Transverse colon (tissue), 4 donors: ENCODE measurements around the gene NDUFA12. TPM values are rescaled to one million over a fixed set of nuclear protein-coding genes. Genes with fewer than 3 reads are reported as not detected.
"Not testable (repeated sequence)": the region's sequence is repeated elsewhere in the genome, so short reads cannot be mapped to it uniquely, and the experiment has no call there.

Source experiments
- DNase-seq: peaks from one replicate; pipeline ENCODE4 v3.0.0-alpha.2; 2019
- H3K27ac ChIP-seq, 4 donors: fragments of 200-600 bp; sonication (generic); 2 replicates each; pipeline ENCODE4 v1.5.1; 2016 to 2018; ENCODE audit warnings: inconsistent platforms in 4 of 4
- H3K27me3 ChIP-seq: fragments of 200-600 bp; sonication (generic); 2 replicates; pipeline ENCODE4 v1.5.1; 2017; ENCODE audit warnings: inconsistent platforms
- H3K36me3 ChIP-seq, 4 donors: fragments of 200-600 bp; sonication (generic); 2 replicates each; pipeline ENCODE4 v1.5.1; 2017 to 2019; ENCODE audit warnings: inconsistent platforms in 4 of 4
- H3K4me1 ChIP-seq, 4 donors: fragments of 200-600 bp; sonication (generic); 2 replicates each; pipeline ENCODE4 v1.5.1; 2017 to 2020; ENCODE audit warnings: inconsistent platforms in 4 of 4
- H3K4me3 ChIP-seq, 4 donors: fragments of 200-600 bp; sonication (generic); 1 replicate in 1 of 4; 2 replicates in 3 of 4; pipeline versions ENCODE4 v1.5.1 to v1.6.1; 2017 to 2019; ENCODE audit warnings: inconsistent platforms in 4 of 4
- H3K9me3 ChIP-seq, 2 donors: fragments of 200-600 bp; sonication (generic); 2 replicates each; pipeline ENCODE4 v1.5.1; 2017 to 2019; ENCODE audit warnings: inconsistent platforms in 2 of 2
- EP300 ChIP-seq: sonication (generic); formaldehyde crosslinking; IDR thresholded peaks from one replicate; pipeline ENCODE4 v1.6.1; 2017; ENCODE audit warnings: antibody characterized with exemption, low read depth
- POLR2A ChIP-seq: fragments of 450-650 bp; IDR thresholded peaks from one replicate; pipeline ENCODE4 v1.6.1; 2016; ENCODE audit warnings: antibody characterized with exemption, mild to moderate bottlenecking, moderate library complexity
- POLR2AphosphoS5 ChIP-seq, 3 donors: sonication (generic); formaldehyde crosslinking; IDR thresholded peaks; one replicate each; pipeline ENCODE4 v1.6.1; 2016; ENCODE audit warnings: antibody characterized with exemption in 3 of 3
- WGBS, 2 donors: methylation state at CpG; one replicate each; pipeline ENCODE4 v1.1.5; 2018; ENCODE audit warnings: low coverage in 1 of 2; 5-methylcytosine and 5-hydroxymethylcytosine counted together
- in situ Hi-C, 4 donors: fragments of 200-750 bp; cut with MboI; loops; one replicate each; pipeline versions ENCODE4 v1.15.0 to v1.15.1; 2017; ENCODE audit warnings: low sequenced_read_pairs in 3 of 4, low pct_ligation_motif_present in 1 of 4, low pct_unique_long_range_greater_than_20kb in 1 of 4
- intact Hi-C: fragments of 100-400 bp; cut with DNase I; formaldehyde crosslinking; loops from one replicate; pipeline ENCODE4 v1.15.1; 2023; ENCODE audit warnings: low total_unique reads
- total RNA-seq, 4 donors: library from RNA; depleted of rRNA; stranded (reverse); fragments of >200 nt; gene quantifications; one replicate each; pipeline ENCODE4 v1.1.0, GENCODE V29; 2016
- TF ChIP-seq, protein P1 (sequence below), 5 experiments: fragments of 200-600 bp in 3 of 5; fragments of 450-650 bp in 2 of 5; sonication (generic) in 3 of 5; IDR thresholded peaks; 1 replicate in 2 of 5; 2 replicates in 3 of 5; pipeline ENCODE4 v1.5.1; 2016 to 2017; ENCODE audit warnings: antibody characterized with exemption in 5 of 5, inconsistent platforms in 3 of 5, mild to moderate bottlenecking in 2 of 5, moderate library complexity in 1 of 5

Gene NDUFA12
- total RNA-seq, 4 donors from 2014 or later = 4.4 to 155 (median 69.2) TPM

DNA sequence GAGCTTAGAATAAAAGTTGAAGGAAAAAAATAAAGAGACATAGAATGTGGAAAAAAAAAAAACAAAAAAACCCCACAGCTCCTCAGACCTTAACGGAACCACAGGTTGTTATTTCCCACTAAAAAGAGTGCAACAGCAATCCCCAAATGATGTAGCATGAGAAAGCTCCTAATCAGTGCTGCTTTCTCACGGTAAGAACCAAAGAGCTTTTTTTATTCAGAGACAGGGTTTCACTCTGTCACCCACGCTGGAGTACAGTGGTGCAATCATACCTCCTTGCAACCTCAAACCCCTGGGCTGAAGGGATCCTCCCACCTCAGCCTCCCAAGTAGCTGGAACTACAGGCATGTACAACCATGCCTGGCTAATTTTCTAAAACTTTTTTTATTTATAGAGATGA is 13.3 kb downstream of the NDUFA12 start:
- Histone ChIP-seq H3K4me1 (no peaks in the 10 kb centered on the region), H3K9me3 (no peaks in the 10 kb centered on the region), H3K4me3 (no peak overlapping the region), H3K27me3 (no peaks in the 10 kb centered on the region), H3K27ac (no peak overlapping the region), H3K36me3 (peaks cover 0 to 10% (median 0%) of the 10 kb centered on the region in 4 donors)
- no peak for TF ChIP-seq POLR2AphosphoS5 (IDR thresholded peaks at IDR 0.05)
- TF ChIP-seq EP300 = no peak
- TF ChIP-seq POLR2A = no peak
- TF ChIP-seq, protein P1, sequence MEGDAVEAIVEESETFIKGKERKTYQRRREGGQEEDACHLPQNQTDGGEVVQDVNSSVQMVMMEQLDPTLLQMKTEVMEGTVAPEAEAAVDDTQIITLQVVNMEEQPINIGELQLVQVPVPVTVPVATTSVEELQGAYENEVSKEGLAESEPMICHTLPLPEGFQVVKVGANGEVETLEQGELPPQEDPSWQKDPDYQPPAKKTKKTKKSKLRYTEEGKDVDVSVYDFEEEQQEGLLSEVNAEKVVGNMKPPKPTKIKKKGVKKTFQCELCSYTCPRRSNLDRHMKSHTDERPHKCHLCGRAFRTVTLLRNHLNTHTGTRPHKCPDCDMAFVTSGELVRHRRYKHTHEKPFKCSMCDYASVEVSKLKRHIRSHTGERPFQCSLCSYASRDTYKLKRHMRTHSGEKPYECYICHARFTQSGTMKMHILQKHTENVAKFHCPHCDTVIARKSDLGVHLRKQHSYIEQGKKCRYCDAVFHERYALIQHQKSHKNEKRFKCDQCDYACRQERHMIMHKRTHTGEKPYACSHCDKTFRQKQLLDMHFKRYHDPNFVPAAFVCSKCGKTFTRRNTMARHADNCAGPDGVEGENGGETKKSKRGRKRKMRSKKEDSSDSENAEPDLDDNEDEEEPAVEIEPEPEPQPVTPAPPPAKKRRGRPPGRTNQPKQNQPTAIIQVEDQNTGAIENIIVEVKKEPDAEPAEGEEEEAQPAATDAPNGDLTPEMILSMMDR (IDR thresholded peaks at IDR 0.05) = no peak
- intact Hi-C loops = no loop called here
- DNase-seq = no peak
- in situ Hi-C loops = no loop called here
- WGBS, 2 donors = 68 to 80% methylated on average over 1 to 3 of the region's 3 CpGs

DNA sequence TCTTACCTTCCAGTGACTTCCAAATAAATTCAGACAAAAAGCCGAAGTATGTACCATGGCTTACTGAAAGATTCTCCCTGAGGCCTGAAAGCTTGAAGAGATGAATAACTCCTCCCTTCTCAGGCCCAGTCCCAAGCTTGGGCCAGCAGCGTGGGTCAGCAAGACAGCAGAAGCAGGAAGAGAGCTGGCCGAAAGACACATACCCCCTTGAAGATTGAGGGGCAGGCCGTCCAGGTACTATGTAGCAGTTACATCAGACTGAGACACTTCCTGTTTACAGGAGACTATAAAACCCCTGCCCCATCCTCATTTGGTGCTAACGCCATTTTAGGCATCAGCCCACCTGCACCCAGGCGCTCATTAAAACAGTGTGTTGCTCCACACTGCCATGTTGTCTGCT is 15.0 kb downstream of the NDUFA12 start:
- in situ Hi-C loops = no loop called here

DNA sequence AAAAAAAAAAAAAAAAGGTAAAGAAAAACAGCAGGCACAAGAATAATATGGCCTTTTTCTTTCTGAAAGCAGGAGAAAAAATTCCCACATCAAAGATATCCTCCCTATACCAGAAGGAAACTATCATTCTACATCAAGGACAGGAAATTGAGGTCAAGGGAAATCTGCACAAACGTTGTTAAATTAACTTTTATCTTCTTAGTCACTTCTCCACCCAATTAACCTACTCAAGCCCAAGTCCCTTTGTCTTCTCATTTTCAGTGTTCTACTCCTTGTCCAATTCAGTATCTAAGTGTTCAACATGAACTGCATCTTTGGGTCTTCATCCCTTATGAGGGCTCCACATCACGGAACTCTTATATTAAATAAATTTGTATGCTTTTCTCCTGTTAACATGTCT is 15.7 kb downstream of the NDUFA12 start:
- intact Hi-C loops (no loop called here), in situ Hi-C loops (no loop called here)
- no peak for DNase-seq
- Histone ChIP-seq H3K9me3 (no peaks in the 10 kb centered on the region), H3K27ac (no peak overlapping the region), H3K4me3 (no peak overlapping the region), H3K27me3 (no peaks in the 10 kb centered on the region), H3K36me3 (peaks cover 0 to 3% (median 0%) of the 10 kb centered on the region in 4 donors), H3K4me1 (no peaks in the 10 kb centered on the region)
- TF ChIP-seq EP300 = no peak
- TF ChIP-seq, protein P1 (IDR thresholded peaks at IDR 0.05) = no peak
- TF ChIP-seq POLR2AphosphoS5 (IDR thresholded peaks at IDR 0.05) = no peak
- no peak for TF ChIP-seq POLR2A
- WGBS, 2 donors = 61% methylated on average over 2 of the region's 2 CpGs

More for the DNA sequence above, 15.0 kb downstream of the NDUFA12 start:
- Histone ChIP-seq H3K27ac (no peak overlapping the region), H3K27me3 (no peaks in the 10 kb centered on the region), H3K36me3 (peaks cover 0 to 3% (median 0%) of the 10 kb centered on the region in 4 donors), H3K4me1 (no peaks in the 10 kb centered on the region), H3K4me3 (no peak overlapping the region), H3K9me3 (no peaks in the 10 kb centered on the region)
- TF ChIP-seq EP300 = no peak
- TF ChIP-seq POLR2A = no peak
- TF ChIP-seq, protein P1 (IDR thresholded peaks at IDR 0.05) = no peak
- no peak for TF ChIP-seq POLR2AphosphoS5 (IDR thresholded peaks at IDR 0.05)
- WGBS, 2 donors = 80 to 91% methylated on average over 2 to 6 of the region's 6 CpGs
- DNase-seq = no peak
- intact Hi-C loops = no loop called here

DNA sequence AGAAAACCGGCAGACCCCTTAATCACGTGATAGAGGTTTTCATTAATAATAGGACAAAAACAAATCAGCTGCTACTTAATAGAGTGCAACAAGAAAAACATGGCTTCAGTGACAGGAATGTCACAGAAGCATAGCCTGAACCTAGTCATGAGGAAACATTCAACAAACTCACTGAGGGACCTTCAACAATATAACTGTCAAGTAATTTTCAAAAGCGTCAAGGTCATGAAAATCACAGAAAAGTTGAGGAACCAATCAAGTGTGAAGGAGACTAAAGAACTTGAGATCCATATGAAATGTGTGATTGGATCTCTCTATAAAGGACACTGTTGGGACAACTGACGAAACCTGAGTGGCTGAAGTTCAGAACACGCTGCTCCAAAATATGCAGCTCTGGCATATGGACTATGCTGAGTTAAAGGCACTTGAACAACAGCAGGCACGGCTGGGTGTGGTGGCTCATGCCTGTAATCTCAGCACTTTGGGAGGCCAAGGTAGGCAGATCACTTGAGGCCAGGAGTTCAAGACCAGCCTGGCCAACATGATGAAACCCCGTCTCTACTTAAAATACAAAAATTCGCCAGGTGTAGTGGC is 16.3 kb downstream of the NDUFA12 start:
- no peak for DNase-seq
- intact Hi-C loops (no loop called here), in situ Hi-C loops (no loop called here)
- no peaks in the 10 kb centered on the region for H3K4me1 ChIP-seq
- 85 to 91% methylated on average over 5 to 8 of the region's 8 CpGs for WGBS, 2 donors
- TF ChIP-seq, protein P1 (IDR thresholded peaks at IDR 0.05) = no peak
- no peak for TF ChIP-seq POLR2AphosphoS5 (IDR thresholded peaks at IDR 0.05)
- TF ChIP-seq EP300 = no peak
- TF ChIP-seq POLR2A = no peak
- no peaks in the 10 kb centered on the region for H3K27me3 ChIP-seq
- H3K27ac ChIP-seq = no peak overlapping the region
- H3K4me3 ChIP-seq = no peak overlapping the region
- no peaks in the 10 kb centered on the region for H3K9me3 ChIP-seq
- H3K36me3 ChIP-seq = no peaks in the 10 kb centered on the region

DNA sequence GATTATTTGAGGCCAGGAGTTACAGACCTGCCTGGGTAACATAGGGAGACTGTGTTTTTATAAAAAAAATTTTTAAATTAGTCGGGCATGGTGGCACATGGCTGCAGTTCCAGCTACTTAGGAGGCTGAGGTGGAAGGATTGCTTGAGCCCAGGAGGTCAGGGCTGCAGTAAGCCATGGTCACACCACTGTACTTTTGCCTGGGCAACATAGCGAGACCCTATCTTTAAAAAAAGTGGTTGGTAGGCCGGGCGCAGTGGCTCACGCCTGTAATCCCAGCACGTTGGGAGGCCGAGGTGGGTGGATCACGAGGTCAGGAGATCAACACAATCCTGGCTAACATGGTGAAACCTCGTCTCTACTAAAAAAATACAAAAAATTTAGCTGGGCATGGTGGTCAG is 18.4 kb downstream of the NDUFA12 start:
- H3K27me3 ChIP-seq, H3K4me3 ChIP-seq, DNase-seq, H3K36me3 ChIP-seq, H3K27ac ChIP-seq, in situ Hi-C loops, H3K4me1 ChIP-seq, H3K9me3 ChIP-seq, intact Hi-C loops: not testable (repeated sequence)
- 83 to 89% methylated on average over 1 to 9 of the region's 9 CpGs for WGBS, 2 donors
